OCI-LY1 (cell line): Measurements from ENCODE around the gene KRTAP10-3.

ENCODE experiments used
- H2AFZ ChIP-seq: fragments of 200-600 bp; sonication (generic), shearing (Covaris generic); 2 replicates; pipeline ENCODE4 v1.6.0; 2014; ENCODE audit warnings: antibody characterized with exemption, mild to moderate bottlenecking, low read length
- H3F3A ChIP-seq: fragments of 200-600 bp; sonication (generic), shearing (Covaris generic); 2 replicates; pipeline ENCODE4 v1.6.0; 2014; ENCODE audit warnings: mild to moderate bottlenecking, antibody characterized with exemption, low read length, moderate library complexity; ENCODE audit not compliant: insufficient read depth
- H3K27ac ChIP-seq: fragments of 200-600 bp; sonication (generic); 2 replicates; pipeline ENCODE4 v1.5.1; 2014; ENCODE audit warnings: low read length, mixed run types, mild to moderate bottlenecking, low read depth; ENCODE audit not compliant: poor library complexity, severe bottlenecking
- H3K27me3 ChIP-seq: fragments of 200-600 bp; sonication (generic); 2 replicates; pipeline ENCODE4 v1.6.0; 2014; ENCODE audit warnings: antibody characterized with exemption, mild to moderate bottlenecking, low read length, moderate library complexity; ENCODE audit not compliant: insufficient read depth
- H3K36me3 ChIP-seq: fragments of 200-600 bp; sonication (generic); 2 replicates; pipeline ENCODE4 v1.6.1; 2014; ENCODE audit warnings: mild to moderate bottlenecking, antibody characterized with exemption, low read length, moderate library complexity, mixed read lengths; ENCODE audit not compliant: insufficient read depth
- H3K4me1 ChIP-seq: fragments of 200-600 bp; sonication (generic); 2 replicates; pipeline ENCODE4 v1.5.1; 2014; ENCODE audit warnings: mild to moderate bottlenecking, low read length, moderate library complexity; ENCODE audit not compliant: insufficient read depth, severe bottlenecking
- H3K4me2 ChIP-seq: fragments of 200-600 bp; sonication (generic), shearing (Covaris generic); 2 replicates; pipeline ENCODE4 v1.6.1; 2014; ENCODE audit warnings: low read length
- H3K4me3 ChIP-seq: fragments of 200-600 bp; sonication (generic); 2 replicates; pipeline ENCODE4 v1.5.1; 2014; ENCODE audit warnings: low read length, low read depth, mild to moderate bottlenecking, mixed read lengths; ENCODE audit not compliant: poor library complexity, severe bottlenecking
- H3K79me2 ChIP-seq: fragments of 200-600 bp; shearing (Covaris generic); 2 replicates; pipeline ENCODE4 v1.6.1; 2016; ENCODE audit warnings: mixed run types, low read length, mixed read lengths; ENCODE audit not compliant: insufficient read depth
- H3K9ac ChIP-seq: fragments of 200-600 bp; sonication (generic), shearing (Covaris generic); 2 replicates; pipeline ENCODE4 v1.6.1; 2014; ENCODE audit warnings: mild to moderate bottlenecking, low read length, mixed read lengths
- H3K9me2 ChIP-seq: fragments of 200-600 bp; sonication (generic), shearing (Covaris generic); 2 replicates; pipeline ENCODE4 v1.6.1; 2014; ENCODE audit warnings: low read depth, mild to moderate bottlenecking, low read length, mixed read lengths
- H3K9me3 ChIP-seq: fragments of 200-600 bp; shearing (Covaris generic); 2 replicates; pipeline ENCODE4 v1.6.1; 2014; ENCODE audit warnings: low read length, mixed read lengths
- H4K20me1 ChIP-seq: fragments of 200-600 bp; sonication (generic), shearing (Covaris generic); 2 replicates; pipeline ENCODE4 v1.6.0; 2016; ENCODE audit warnings: mild to moderate bottlenecking, low read length; ENCODE audit not compliant: insufficient read depth
- CTCF ChIP-seq: fragments of 200-600 bp; sonication (generic), shearing (Covaris generic); IDR thresholded peaks from 2 replicates; pipeline ENCODE4 v1.5.1; 2017; ENCODE audit warnings: mild to moderate bottlenecking, antibody characterized with exemption, low read length, moderate library complexity, mixed read lengths
- EZH2 ChIP-seq: fragments of 200-600 bp; sonication (generic), shearing (Covaris generic); IDR thresholded peaks from 2 replicates; pipeline ENCODE4 v1.8.0; 2017; ENCODE audit warnings: borderline replicate concordance, mixed run types, mild to moderate bottlenecking, antibody characterized with exemption, low read length, moderate library complexity, mixed read lengths

The KRTAP10-3 gene

GRCh38 chr21:44572959-44573583, 14.5 kb upstream of the KRTAP10-3 start:
- Histone ChIP-seq H3K4me3 (no peak overlapping the region), H3K4me1 (no peaks in the 10 kb centered on the region), H2AFZ (no peak overlapping the region), H3K4me2 (no peak overlapping the region), H3K79me2 (no peaks in the 10 kb centered on the region), H3F3A (no peaks in the 10 kb centered on the region), H3K9me3 (peaks cover 4% of the 10 kb centered on the region; the same call in 1 of the 2 replicates), H4K20me1 (no peaks in the 10 kb centered on the region), H3K9ac (no peak overlapping the region), H3K36me3 (no peaks in the 10 kb centered on the region; the same call in 1 of the 2 replicates), H3K9me2 (no peaks in the 10 kb centered on the region), H3K27me3 (peaks cover 8% of the 10 kb centered on the region; the same call in 1 of the 2 replicates), H3K27ac (no peak overlapping the region)
- TF ChIP-seq EZH2 (no peak), CTCF (no peak)

GRCh38 chr21:44571844-44572782, 13.5 kb upstream of the KRTAP10-3 start:
- peaks cover 8% of the 10 kb centered on the region; the same call in 1 of the 2 replicates for H3K27me3 ChIP-seq
- H3K9me3 ChIP-seq = peaks cover under 1% of the 10 kb centered on the region; the same call in 1 of the 2 replicates
- no peak overlapping the region for H3K4me3 ChIP-seq
- no peaks in the 10 kb centered on the region for H3K79me2 ChIP-seq
- no peak overlapping the region for H3K27ac ChIP-seq
- H4K20me1 ChIP-seq = no peaks in the 10 kb centered on the region
- no peaks in the 10 kb centered on the region for H3F3A ChIP-seq
- no peaks in the 10 kb centered on the region for H3K4me1 ChIP-seq
- H2AFZ ChIP-seq = no peak overlapping the region
- no peaks in the 10 kb centered on the region for H3K9me2 ChIP-seq
- TF ChIP-seq EZH2 (no peak), CTCF (no peak)
- no peak overlapping the region for H3K4me2 ChIP-seq
- H3K36me3 ChIP-seq = no peaks in the 10 kb centered on the region; the same call in 1 of the 2 replicates
- no peak overlapping the region for H3K9ac ChIP-seq

GRCh38 chr21:44571296-44571695, 12.7 kb upstream of the KRTAP10-3 start:
- Histone ChIP-seq H3K27ac (no peak overlapping the region), H3K27me3 (peaks cover 8% of the 10 kb centered on the region; the same call in 1 of the 2 replicates), H3K9me3 (no peaks in the 10 kb centered on the region), H3K79me2 (no peaks in the 10 kb centered on the region), H3K4me3 (no peak overlapping the region), H3K36me3 (no peaks in the 10 kb centered on the region), H3K4me2 (no peak overlapping the region), H3K9ac (no peak overlapping the region), H2AFZ (no peak overlapping the region), H4K20me1 (no peaks in the 10 kb centered on the region), H3K9me2 (no peaks in the 10 kb centered on the region), H3F3A (no peaks in the 10 kb centered on the region), H3K4me1 (no peaks in the 10 kb centered on the region)
- TF ChIP-seq EZH2 = no peak
- TF ChIP-seq CTCF = no peak
